ENCODE results near the gene MTMR11. TPM values are rescaled to one million over a fixed set of nuclear protein-coding genes. Genes with fewer than 3 reads are reported as not detected.

Gene MTMR11
- total and polyA plus RNA-seq, 9 of the 15 experiments (the other 6 are each of a cell fraction or from before 2014, with no cell fraction given), result 0.09 to 1.6 (median 0.51) TPM

GRCh38 chr1:149884433-149885338 is 52.0 kb downstream of the MTMR11 start (continued):
- TF ChIP-seq ZNF224 (CRISPR knock-in tag; IDR thresholded peaks at IDR 0.05), result no peak
- peak; percentile 93 for TF ChIP-seq PKNOX1 (IDR thresholded peaks at IDR 0.05)
- 0 out of 2 replicates have a peak, but pooled peaks have one; percentile 15 for TF ChIP-seq POLR2H (tag; IDR thresholded peaks at IDR 0.05; ENCODE audit: low read depth)
- TF ChIP-seq U2AF2 (optimal IDR thresholded peaks at IDR 0.05; ENCODE audit: low read depth, low read length), result no peak
- TF ChIP-seq COPS2 (conservative IDR thresholded peaks at IDR 0.05), result no peak
- TF ChIP-seq TEAD2 (tag; IDR thresholded peaks at IDR 0.05), result no peak
- TF ChIP-seq CREB5 (CRISPR knock-in tag; IDR thresholded peaks at IDR 0.05), result no peak
- TF ChIP-seq ZNF212 (CRISPR knock-in tag; IDR thresholded peaks at IDR 0.05), result no peak
- TF ChIP-seq ZNF778 (CRISPR knock-in tag; IDR thresholded peaks at IDR 0.05), result no peak
- 0 out of 2 replicates have a peak, but pooled peaks have one; percentile 45 for TF ChIP-seq MTA3 (IDR thresholded peaks at IDR 0.05; ENCODE audit: borderline replicate concordance)
- no peak for TF ChIP-seq PTRF (tag; IDR thresholded peaks at IDR 0.05)
- TF ChIP-seq ELF2 (CRISPR knock-in tag; IDR thresholded peaks at IDR 0.05), result no peak

Measured in K562 (cell line).